CD4-positive, alpha-beta T cell treated with Interleukin-4 for 1 hour (primary cell): Measurements from ENCODE around the gene EPHA4.

Experiments used
- DNase-seq, 2 donors: peaks; one replicate each; pipeline ENCODE4 v3.0.0-alpha.2; 2020 to 2022

Gene EPHA4

DNA sequence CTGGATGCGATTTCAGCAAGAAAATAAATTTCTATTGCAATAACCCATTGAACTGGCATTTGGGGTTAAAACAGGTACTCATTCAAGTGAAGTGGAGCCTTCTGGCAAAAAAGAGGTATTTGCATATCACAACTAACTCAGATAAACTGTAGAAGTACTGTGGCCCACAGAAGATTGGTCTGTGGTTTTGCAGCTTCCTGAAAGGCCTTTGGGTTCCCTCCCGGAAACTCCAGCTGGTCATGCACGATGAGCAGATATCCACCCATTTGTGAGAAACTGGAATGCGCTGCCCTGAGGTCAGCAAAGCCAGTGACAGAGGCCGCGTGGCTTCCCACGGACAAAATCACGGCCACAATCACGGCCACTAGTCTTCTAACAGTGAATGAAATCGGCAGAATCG is 106.3 kb downstream of the EPHA4 start:
- DNase-seq: peak; percentile 14 to 29

DNA sequence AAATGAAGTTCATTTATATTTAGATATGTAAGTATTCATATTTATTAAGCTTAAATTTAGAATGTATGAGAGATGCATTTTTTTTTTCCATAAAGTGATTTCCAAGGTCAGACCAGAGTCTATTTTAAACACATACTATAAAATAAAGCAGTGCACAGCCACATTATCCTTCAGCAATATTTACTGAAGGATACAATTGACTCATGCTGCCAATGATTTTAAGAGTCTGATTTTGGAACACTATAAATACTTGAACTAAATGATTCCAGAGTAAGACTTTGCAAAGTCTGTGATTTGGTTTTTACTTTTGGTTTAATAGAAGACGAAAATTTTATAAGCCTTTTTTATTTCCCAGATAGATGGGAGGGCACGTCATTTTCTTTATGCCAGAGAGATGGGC is 107.1 kb downstream of the EPHA4 start:
- no peak for DNase-seq

DNA sequence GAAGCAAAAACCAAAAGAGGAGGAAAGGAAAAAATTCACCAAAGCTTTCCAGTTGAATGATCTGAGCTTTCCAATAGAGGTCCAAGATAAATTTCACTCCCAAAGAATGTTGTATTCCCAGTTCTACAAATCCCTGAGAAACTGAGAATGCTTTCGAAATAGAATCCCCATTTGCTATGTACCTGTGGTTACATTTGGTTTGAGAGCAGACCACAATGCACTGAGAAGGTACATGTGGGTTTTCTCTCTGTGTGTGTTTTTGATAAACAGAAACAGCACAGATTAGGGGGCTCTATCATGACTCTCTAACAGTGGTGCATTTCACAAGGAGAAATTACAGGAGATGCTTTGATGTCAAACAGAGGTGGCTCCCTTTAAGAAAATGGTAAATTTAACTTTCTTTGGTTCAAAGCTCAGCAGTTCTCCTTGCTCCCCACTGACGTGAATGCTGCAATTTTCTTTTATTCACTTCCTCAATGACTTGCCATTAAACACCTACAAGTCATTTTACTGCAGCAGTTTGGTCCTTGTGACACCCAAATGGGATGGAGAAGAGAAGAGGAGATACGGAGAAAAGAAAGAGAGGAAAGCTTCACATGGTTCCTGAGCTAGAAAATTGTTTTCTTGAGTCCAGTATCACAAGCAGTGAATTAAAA is 108.7 kb downstream of the EPHA4 start:
- DNase-seq: no peak

DNA sequence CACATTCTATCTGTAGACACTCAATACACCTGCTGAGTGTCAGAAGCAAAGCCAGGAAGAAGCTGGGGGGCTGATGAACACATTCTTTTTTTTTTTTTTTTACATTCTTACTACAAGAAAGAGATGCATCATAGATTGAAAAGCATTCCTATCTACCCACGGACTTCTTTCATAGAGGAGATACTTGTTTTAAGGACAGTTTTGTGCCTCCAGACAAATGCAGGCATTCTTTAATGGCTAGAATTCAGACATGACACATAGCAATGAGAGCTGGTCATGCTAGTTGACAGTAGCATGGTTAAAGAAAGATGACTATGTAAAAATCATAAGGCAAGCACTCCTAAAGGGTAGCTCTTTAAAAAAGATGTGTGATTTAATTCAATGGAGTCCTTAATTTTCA is 110.2 kb downstream of the EPHA4 start:
- no peak for DNase-seq

DNA sequence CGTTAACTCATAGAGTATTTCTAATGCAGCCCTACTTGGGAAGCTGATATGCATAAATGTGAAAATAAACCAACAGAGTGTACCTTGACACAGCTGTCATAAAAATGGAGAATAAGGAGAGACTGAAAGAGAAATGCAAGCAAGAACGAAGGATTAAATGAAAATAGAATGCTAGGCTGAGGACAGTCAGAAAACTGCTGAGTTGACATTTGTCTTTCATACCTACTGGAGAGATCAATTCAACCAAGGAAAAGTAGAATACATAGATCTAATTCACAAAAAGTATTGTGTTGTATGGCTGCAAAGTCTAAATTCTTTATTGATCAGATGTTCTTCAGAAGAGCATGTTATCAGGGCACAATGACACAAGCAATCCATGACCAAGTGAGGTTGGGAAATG is 112.0 kb downstream of the EPHA4 start:
- no peak for DNase-seq

DNA sequence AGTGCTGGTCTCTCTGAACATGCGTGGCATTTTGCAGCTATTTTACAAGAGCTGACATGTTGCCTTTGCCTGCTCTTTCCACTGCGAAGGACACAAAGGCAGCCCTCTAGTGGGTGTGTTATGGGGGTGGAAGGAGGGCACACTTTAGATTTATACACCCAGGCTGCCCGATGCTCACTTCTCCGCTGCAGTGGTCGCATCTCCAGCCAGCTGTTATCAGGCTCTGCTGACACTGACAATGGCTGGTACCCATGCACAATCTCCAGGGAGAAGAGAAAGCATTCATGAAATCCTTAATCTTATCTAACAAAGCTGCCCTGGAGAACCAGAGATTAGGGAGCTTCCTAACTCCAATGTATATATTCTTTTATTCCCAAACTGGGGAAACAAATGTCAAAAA is 113.5 kb downstream of the EPHA4 start:
- no peak for DNase-seq

DNA sequence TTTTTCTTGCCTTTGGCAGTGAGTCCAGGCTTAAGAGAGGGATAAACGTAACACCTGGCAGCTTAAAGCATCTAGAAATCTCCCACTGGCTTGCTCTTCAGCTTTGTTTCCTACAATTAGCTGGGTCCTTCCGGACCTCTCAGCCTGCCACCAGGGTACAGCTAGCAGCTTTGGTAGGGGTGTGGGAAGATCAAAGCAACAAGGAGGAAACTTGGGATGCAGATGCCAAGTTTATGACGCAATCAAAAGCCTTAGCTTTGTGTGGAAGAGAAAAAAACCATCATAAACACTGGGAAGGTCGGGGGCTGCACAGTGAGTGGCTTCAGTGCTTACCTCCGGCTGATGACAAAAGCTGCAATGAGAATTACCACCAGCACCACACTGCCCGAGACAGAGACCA is 116.9 kb downstream of the EPHA4 start:
- DNase-seq: no peak

DNA sequence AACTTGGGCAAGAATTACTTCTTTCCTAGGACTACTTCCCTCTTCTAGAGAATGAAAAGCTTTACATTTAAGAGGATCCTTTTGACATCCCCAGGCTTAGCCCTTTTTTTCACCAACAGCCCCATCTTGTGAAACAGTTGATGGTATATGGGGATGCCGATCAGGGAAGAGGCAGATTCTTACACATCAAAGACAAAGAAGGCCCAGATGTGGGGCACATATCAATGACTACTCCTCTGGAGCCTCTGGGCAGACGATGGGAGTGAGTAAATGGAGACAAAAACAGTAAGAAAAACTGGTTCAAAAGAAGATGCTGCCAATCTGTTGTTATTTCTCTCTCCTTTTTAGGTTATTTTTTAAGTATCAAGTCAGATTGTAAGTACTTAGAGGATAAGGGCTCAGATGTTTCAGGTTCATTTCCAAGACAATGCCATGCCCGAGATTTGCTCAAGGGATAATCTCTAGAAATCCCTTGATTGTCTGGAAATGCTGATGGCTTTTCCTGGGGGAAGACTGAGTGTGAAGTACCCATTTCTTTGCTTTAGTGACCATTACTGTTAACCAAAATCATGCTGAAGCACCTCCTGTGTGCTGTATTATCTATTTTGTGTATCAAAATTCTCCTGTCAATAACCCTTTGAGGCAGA is 117.5 kb downstream of the EPHA4 start:
- DNase-seq: no peak

DNA sequence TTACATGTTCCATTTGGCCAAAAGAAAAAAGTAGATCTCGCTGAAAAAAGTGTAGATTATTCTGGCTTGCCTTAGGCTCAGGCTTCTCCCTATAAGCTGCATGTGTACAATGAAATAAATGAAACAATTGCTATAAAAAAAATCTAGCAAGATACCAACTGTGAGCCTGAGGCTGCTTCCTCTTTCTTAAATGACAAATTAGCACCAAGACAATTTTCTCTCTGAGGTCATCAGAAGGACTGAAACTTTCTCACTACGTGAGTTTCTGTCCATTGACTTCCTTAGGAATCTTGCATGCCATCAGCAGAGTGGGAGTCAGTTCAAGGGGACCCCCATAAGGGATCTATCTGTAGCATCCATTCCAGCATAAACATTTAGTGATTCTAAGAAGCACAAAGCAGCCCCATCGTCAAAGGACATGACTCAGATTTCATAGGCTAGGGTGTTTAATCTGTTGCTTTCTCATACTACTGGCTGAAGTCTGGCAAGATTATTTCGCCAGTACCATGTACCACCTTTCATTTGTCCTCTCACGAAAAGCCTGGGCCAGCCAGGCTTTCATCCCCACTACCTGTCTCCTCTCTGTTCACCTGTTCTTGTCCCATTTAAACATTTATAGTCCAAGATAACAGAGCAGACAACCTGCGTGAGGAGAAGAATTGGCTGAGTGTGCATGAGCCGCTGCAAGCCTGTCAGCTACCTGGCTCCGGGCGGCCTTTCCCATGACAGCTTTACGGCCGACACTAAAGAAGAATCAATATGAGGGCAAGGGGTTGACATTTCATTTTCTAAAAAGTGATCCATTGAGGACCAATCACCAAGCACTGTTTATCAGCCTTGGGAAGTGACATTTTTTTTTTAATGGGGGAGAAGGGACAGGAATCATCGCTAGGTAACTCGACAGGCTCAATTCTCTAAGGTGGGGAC is 120.0 kb downstream of the EPHA4 start:
- no peak for DNase-seq

DNA sequence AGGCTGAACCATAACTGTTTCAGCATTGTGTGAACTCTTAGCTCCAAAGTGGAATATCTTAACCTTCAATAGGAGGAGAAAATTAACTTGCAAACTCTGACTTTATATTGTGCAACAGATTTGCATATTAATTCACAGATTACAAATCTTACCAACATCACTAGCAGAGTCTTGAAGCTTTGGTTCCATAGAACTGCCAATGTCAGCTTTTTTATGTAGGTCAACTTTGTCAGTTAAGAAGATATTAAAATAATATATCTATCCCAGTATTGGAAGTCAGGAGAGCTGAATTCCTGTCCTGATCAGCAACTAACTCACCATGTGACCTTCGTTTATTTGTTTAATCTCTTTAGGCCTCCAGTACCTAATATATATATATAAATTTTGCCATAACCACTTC is 121.8 kb downstream of the EPHA4 start:
- no peak for DNase-seq

DNA sequence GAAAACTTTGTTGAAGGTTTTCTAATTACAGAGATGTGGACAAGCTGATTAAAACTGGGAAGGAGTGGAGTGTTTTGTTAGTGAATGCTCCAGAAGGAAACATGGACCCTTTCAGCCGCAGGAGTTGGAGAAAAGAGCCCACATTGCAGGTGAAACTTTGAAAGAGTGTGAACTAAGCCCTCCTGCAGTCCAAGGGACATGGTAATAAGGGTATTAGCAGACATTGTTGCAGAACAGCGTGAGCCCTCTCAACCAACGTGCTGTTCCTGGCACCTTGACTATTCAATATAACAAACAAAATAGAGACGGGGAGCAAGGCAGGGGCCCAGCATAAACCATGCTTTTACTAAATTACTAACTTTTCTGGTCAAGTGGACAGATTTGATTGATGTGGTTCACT is 122.7 kb downstream of the EPHA4 start:
- no peak for DNase-seq

DNA sequence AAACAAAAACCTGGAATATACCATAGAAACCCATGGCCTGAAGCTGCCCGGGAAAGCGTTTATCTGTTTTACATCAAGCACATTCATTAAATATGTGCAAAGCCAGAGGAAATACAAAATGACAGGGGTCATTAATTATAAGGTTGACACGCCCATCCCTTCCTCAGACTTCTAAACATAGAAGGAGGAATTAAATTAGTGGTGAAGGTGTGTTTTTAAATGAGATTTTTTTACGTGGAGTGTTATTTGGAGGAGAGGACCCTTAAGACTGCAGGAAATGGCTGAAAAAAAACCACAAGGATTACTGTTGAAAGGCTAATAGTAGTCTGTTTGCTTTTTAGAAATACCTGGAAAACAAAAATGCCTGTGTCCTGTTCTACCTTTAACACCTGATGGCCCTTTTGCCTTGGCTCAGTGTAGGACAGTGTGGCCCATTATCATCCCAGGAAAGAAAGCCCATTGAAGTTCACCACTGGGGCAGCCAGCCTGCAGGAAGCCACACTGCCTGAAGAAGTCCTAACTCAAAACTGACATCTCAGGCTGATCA is 123.2 kb downstream of the EPHA4 start:
- DNase-seq: no peak

DNA sequence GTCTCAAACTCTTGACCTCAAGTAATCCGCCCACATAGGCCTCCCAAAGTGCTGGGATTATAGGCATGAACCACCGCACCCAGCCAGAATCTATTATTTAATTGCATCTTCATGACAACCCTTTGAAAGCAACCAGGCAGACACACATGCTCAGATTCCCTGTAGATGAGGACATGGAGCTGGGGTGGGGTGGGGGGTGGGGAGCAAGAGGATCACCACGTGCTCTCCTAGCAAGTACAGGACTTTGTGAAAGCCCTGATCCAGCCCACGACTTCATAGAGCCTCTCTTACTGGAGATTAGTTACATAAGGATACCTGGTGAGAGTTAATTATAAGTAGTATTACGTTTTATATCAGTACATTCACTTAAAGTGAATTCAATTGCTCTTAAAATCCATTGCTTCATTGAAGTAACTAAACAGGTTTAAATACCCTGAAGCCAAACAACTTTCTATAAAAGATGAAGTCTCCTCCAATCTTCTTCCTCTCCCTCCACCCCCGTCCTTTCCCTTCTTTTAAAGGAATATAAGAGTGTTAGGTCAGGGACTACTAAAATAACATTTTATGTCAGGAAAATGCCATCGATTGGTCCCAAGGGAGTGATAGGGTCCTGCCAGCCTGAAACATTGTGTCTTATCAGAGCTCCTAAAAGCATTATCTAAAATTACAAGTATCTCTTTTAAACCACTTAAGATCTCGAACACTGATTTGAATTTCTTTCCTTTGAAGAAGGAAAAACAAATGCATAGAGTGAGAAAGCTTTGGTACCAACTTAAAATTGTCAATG is 123.9 kb downstream of the EPHA4 start:
- no peak for DNase-seq

DNA sequence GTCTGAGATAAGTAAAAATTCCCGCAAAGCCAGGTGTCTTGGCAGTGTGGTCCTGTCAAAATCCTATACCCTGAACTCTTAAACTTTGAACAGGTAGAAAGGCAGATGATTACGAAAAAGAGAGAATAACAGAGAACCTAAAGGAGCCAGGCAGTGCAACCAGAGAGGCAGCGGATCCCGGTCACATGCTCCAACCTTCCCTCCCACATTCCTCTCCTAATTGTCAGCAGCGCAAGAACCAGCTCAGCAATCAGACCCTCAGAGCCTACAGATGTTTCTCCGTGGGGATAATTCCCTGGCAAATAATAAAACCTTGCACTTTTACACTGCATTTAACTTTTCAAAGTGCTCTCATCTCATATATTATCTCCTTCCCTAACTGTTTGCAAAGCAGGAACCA is 124.8 kb downstream of the EPHA4 start:
- DNase-seq: no peak

DNA sequence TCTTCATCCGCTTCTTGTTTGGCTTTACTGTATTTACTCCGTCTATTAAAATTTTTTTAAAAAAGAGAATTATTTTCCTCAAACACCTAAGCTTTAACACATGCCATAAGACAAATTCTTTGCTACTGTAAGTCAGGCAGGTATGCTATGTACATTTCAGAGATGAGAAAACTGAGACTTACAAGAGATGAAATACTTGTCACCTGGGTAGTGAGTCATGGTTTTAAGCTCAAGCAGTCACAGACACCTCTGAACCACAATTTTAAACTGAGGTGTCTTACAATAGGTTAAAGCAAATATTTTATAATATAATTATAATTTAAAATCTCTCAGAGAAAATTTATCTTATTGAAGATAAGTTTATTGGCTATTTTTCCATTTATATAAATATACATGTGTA is 126.0 kb downstream of the EPHA4 start:
- no peak for DNase-seq

DNA sequence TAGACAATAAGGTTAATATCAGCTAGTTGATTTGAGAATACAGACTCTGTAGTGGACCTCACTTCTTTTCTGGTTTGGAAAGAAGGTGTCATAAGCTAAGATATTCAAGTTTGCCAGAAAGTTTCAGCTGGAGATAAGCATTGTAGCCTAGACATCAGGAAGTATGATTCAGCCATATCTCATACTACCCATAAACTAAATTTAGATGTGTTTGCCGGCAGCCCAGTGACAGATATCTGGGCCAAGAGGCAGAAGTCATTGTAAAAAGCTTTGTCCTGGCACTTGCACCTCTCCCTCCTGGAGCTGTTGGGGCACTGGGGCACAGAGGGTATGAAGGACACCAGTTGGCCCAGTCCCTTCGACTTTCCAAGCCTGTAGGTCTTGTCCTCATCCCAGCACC is 128.0 kb downstream of the EPHA4 start:
- no peak for DNase-seq

DNA sequence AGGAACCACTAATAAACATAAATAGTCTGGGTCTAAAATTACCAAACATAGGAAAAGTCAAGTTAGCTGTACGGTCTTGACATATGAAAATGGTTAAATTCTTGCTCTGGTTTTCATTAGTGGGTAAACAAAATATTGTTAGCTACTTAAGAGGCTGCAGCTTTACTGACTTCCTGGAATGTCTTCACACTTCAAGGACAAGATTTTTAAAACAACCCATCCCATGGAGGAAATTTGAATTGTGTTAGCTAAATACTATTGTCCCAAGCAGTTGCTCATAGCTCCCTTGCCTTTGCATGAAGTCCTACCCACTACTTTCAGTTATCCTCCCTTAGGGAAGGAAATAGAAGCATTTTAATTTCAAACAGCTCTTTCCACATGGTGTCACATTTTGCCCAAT is 128.5 kb downstream of the EPHA4 start:
- no peak for DNase-seq

DNA sequence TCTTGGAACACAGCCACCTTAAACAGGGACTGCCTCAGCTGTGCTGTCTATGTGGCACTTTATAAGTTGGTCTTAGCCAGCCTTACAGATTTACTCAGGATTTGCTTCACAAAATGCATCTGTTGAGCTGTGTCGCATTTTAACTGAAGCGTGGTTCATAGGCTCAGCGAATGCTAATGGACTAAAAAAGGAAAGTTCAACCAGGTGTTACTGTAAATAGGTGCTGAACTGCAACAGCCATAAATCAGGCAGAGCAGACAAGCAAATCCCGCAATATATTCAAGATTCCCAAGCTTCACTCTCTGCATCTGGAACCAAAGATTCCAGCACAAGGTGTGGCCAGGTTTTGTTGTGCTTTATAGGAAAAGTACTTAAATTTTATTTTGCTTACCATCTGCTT is 130.0 kb downstream of the EPHA4 start:
- DNase-seq: no peak

DNA sequence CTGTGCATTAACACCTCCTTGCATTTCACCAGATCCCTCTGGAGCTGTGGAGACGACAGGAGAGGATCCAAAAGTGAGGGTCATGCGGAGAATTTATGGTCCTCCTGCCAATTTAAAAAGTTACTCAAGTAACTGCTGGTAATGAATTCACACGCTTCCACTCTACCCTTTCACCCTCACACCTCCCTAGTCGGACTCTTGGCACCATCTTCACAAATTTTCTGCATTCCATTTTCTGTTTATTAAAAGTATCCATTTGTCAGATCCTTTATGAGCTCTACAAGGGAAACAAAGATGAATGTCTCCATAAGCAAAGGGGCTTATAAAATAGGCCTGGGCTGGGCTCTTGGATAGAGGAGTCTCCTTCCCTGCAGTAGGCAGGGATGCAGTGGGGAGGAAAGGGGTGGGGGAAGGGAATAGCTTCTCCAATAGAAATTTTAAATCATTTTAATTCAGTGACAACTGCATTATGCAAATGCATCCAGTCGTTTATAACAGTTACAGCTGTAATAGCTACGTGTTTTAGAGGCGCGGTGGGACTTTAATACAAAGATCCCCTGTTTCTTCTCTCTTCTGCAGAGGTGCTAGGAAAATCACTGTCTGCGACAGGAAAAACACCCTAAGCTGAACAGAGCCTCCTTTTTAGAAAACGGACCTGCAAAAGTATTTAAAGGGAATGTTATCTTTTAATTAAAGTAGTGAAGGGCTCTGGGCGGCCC is 132.2 kb downstream of the EPHA4 start:
- no peak for DNase-seq

DNA sequence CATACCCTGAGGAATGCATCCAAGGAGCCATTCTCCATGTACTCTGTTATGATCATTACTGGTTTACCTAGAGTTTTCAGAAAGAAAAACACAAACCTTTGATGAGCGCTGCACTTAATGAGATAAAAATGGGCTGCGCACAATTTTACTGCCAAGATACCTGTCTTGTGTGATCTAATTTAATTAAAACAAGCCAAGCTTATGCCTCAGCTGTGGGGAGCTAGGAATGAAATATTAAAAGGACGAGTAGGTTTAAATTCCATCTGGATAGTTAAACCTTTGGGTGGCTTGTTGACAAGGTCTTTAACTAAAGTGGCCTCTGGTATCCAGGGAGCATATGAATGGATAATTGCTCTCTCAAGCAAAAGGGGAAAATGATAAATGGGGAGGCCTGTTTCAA is 135.0 kb downstream of the EPHA4 start:
- DNase-seq: no peak

DNA sequence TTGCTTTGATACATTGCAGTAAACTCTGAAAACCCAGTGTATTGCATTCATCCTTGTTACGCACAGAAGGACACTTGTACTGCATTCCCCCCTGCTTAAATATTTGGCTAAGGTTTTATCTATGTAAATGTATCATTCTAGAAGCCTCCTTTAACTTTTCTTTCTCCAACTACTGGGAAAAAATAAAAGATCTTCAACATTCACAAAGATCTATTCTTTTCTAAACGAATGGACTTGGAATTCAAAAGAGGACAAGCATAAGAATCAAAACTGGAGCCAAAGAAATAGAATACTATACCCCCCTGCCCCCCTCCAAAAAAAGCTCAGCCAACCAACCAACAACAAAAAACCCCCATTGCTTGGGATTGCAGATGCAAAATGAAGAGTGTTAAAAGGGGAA is 136.9 kb downstream of the EPHA4 start:
- DNase-seq: no peak

DNA sequence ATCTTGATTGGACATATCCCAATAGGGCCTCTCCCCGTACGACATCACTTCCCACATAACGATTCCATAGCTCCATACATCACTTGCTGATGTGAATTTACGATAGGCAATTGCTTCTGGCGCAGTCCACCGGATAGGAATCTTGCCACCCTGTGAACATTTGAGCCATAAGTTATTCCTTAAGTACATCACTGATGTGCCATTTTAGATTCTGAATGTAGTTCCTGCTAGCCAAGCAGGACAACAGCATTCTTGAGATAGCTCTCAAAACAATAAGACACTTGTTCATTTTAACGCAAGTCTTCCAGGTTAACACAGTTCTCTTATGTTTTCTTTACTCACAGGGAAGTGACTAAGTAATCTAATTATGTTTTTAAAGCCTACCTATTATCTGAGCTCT is 138.0 kb downstream of the EPHA4 start:
- no peak for DNase-seq
